GM18498 (cell line): ENCODE data around the gene TLCD4.
"Not testable (repeated sequence)": the region's sequence is repeated elsewhere in the genome, so short reads cannot be mapped to it uniquely, and the experiment has no call there.

Source experiments
- ATAC-seq: cut with Tn5 transposase; IDR thresholded peaks from one replicate; pipeline ENCODE4 v1.9.1; 2021; ENCODE audit warnings: mild to moderate bottlenecking, moderate library complexity; ENCODE audit not compliant: unreplicated experiment

Gene TLCD4

GRCh38 chr1:95117207-95118066, at the start of gene TLCD4:
TLCD4 (plus strand) TSS chr1:95117355; CDS start chr1:95143902, 26,547 bp downstream.
- ATAC-seq, result peak; percentile 64

- ATAC-seq, result no peak
Measured at GRCh38 chr1:95067568-95067967, 49.6 kb upstream of the TLCD4 start.

GRCh38 chr1:95068956-95069709, 48.0 kb upstream of the TLCD4 start:
- no peak for ATAC-seq

GRCh38 chr1:95069710-95070093, 47.5 kb upstream of the TLCD4 start:
- no peak for ATAC-seq

GRCh38 chr1:95071539-95071938, 45.6 kb upstream of the TLCD4 start:
- no peak for ATAC-seq

GRCh38 chr1:95072117-95072516, 45.0 kb upstream of the TLCD4 start:
- ATAC-seq, result peak; percentile 2

- ATAC-seq, result peak; percentile 98
Measured at GRCh38 chr1:95072532-95073419, 44.4 kb upstream of the TLCD4 start, which contains the start of gene ALG14. ALG14 (minus strand) TSS chr1:95072951; CDS start chr1:95072898, 53 bp downstream.

- peak; percentile 0 for ATAC-seq
Measured at GRCh38 chr1:95073446-95073845, 43.7 kb upstream of the TLCD4 start.

GRCh38 chr1:95076034-95076433, 41.1 kb upstream of the TLCD4 start:
- no peak for ATAC-seq

GRCh38 chr1:95080446-95080845, 36.7 kb upstream of the TLCD4 start:
- no peak for ATAC-seq

- ATAC-seq, result no peak
Measured at GRCh38 chr1:95080879-95081278, 36.3 kb upstream of the TLCD4 start.

GRCh38 chr1:95084317-95085176, 32.6 kb upstream of the TLCD4 start:
- peak; percentile 83 for ATAC-seq

GRCh38 chr1:95085376-95085775, 31.8 kb upstream of the TLCD4 start:
- no peak for ATAC-seq

- no peak for ATAC-seq
Measured at GRCh38 chr1:95086949-95087533, 30.1 kb upstream of the TLCD4 start.

- no peak for ATAC-seq
Measured at GRCh38 chr1:95088303-95088702, 28.9 kb upstream of the TLCD4 start.

- ATAC-seq, result no peak
Measured at GRCh38 chr1:95089650-95090287, 27.4 kb upstream of the TLCD4 start.

GRCh38 chr1:95091290-95091689, 25.9 kb upstream of the TLCD4 start:
- ATAC-seq, result not testable (repeated sequence)

- ATAC-seq, result not testable (repeated sequence)
Measured at GRCh38 chr1:95092891-95093290, 24.3 kb upstream of the TLCD4 start.

GRCh38 chr1:95093296-95093695, 23.9 kb upstream of the TLCD4 start:
- ATAC-seq, result no peak
